Urothelium cell line (cell line): ENCODE results near the gene ALOXE3.

Experiments
- DNase-seq: peaks from one replicate; pipeline ENCODE4 v3.0.0; 2011; ENCODE audit warnings: low spot score, mixed read lengths
- FAIRE-seq: peaks from 2 replicates; lab custom pipeline; 2011; peaks lifted over from hg19 to GRCh38; lab: Jason Lieb, UNC

Gene ALOXE3

GRCh38 chr17:8117980-8118768, at the start of gene ALOXE3:
TSS of gene ALOXE3 (minus strand) at chr17:8118514. CDS start at chr17:8117990, 524 bp downstream.
- DNase-seq (peak; percentile 68), FAIRE-seq (no peak)

DNA sequence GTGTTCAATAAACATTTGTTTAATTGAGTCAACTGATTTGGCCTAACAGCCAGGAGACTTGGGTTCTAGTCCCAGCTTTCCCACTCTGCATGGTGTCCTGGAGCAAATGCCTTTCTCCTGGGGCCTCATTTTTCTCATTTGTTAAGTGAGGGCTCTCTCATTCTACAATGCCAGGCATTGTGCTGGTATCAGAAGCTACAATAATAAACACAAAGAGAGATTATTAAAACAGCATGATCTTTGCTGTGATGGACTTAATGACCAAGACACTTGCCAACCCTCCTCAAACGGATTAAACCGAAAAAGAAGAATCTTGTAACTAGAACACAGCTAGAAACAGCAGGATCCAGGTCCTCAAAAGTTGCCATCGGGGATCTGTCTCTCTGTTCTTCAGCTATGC, 49.2 kb upstream of the ALOXE3 start:
- DNase-seq (no peak), FAIRE-seq (no peak)

GRCh38 chr17:8166731-8167130, 48.4 kb upstream of the ALOXE3 start:
- no peak for DNase-seq
- FAIRE-seq: no peak

- no peak for DNase-seq
- no peak for FAIRE-seq
These were observed 46.5 kb upstream of the ALOXE3 start for GRCh38 chr17:8164815-8165131.

GRCh38 chr17:8163978-8164814, 45.9 kb upstream of the ALOXE3 start:
- DNase-seq: no peak
- FAIRE-seq: no peak

- DNase-seq (no peak), FAIRE-seq (no peak)
These were observed 45.0 kb upstream of the ALOXE3 start for GRCh38 chr17:8162997-8163977.

DNA sequence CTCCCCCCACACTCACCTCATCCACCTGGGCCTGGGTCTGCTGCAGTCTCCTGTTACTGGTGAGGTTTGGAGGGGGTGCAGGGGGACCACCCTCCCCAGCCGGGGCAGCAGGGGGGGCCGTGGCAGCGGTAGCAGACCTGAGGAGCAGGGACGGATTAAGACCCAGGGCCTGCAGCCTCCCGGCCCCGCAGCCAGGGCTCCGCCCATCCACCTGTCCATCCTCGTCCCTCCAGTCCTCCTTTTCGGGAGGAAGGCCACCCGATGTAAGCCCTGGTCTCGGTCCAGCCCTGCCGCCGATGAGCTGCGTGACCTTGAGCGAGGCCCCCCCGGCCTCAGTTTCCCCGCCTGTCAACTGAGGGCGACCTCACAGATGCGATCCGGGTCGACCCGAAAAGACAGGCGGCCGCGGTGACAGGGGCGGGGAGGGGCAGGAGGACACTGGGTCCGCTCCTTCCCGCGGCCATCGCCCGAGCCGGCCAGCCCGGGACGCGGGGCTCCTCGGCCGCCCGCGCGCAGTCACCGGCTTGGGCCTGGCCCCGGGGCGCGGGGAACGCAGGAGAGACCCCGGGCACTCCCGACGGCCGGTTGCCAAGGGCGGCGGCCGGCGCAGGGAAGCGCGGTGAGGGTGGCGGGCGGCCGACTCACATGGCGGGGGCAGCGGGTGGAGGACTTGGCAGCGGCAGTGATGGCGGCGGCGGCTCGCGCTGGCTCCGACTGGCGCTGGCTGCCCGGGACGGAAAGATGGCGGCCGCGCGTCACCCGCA, 44.1 kb upstream of the ALOXE3 start, which contains the start of gene VAMP2:
VAMP2 (minus strand) TSS at position 716 of the 764 bp plus-strand sequence; CDS start at position 647, 69 bp downstream.
- DNase-seq (peak; percentile 61), FAIRE-seq (no peak)

- DNase-seq (no peak), FAIRE-seq (no peak)
These were observed 43.2 kb upstream of the ALOXE3 start for GRCh38 chr17:8161289-8162232.

DNA sequence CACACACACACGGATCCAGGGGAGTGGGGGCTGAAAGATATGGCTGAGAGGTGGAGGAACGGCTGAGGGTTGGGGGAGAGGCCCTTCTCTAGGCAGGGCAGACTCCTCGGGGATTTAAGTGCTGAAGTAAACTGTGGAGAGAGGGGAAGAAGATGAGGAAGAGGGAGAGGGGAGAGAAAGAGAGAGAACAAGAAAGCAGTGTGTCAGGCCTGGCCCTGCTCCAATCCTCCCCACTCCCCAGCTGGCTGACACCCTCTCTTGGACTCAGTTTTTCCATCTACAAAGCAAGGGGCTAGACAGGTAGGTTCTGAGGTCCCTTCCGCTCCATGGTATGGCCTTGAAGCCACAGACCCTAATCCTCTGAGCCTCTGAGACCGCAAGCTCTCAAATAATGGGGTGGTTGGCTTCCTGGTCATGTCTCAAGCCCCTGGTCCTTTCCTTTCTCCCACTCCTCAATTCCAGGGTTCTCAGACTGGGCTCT, 42.5 kb upstream of the ALOXE3 start:
- FAIRE-seq (no peak), DNase-seq (no peak)

GRCh38 chr17:8160224-8160577, 41.9 kb upstream of the ALOXE3 start:
- DNase-seq: no peak
- FAIRE-seq: no peak

DNA sequence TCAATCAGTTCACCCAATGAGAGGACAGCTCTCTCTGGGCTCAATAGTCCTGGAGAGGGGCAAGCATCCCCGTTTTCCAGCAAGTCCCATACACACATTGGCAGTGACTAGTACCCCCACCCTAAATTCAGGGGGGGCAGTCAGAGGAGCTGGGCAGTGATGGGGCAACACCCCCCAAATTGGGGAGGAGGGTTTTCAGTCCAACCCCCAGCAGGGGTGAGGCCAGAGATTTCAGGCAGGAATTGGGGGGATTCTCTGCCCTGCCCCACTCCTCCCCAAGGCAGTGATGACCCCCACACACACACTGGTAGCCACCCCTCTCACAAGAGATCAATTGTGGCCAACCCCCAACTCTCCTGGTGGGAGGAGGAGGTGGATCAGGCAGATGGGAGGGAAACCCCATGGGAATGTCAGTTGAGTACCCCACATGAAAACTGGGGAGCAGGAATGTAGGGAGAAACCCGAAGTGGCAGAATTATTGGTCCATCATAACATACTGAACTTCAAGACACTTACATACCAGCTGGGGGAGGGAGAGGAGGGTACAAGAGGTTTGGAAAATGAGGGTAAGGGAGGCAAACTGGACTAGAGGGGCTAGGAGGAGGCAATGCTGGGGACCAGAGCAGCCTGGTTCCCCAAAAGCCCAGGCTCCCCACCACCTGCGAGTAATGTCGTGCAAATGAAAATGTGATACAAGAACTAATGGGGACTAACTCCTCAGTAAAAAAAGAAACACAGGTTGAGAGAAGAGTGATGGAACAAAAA, 41.3 kb upstream of the ALOXE3 start:
- FAIRE-seq (no peak), DNase-seq (no peak)

GRCh38 chr17:8159032-8159400, 40.7 kb upstream of the ALOXE3 start:
- DNase-seq: no peak
- no peak for FAIRE-seq

GRCh38 chr17:8158267-8159031, 40.1 kb upstream of the ALOXE3 start:
- DNase-seq: peak; percentile 58
- no peak for FAIRE-seq

DNA sequence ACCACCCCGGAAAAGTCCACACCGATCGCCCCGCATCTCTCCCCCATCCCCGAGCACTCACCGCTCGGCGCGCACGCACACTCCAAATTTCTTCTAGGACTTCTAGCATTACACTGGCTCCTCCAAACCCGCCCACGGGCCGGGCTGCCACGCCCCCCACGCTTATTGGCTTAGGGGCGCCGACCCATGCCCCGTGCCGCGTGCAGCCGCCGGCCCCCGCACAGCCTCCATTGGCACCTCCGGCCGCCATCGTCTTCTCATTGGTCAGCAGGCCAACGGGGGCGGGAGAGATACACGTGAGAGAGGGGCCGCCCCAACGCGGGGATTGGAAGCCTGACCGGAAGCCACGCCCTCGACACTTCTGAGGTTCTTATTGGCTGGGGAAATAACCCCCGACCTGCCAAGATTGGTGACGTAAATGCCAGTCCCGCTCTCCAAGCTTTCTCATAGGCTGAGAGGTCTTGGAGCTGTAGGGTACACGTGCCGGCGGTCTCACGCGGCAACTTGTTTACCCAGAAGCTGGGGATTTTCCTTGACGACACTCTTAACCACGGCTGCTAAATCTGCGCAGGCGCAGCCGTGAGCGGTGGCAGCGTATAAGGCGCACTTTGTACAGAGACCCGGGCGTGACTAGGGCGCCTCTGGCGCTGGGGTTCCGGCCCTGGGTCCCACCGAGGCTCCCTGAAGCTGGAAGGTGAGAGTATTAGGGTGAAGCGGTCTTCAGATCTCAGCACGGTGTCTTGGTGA, 38.1 kb upstream of the ALOXE3 start:
- DNase-seq (peak; percentile 92), FAIRE-seq (peak; percentile 83)

DNA sequence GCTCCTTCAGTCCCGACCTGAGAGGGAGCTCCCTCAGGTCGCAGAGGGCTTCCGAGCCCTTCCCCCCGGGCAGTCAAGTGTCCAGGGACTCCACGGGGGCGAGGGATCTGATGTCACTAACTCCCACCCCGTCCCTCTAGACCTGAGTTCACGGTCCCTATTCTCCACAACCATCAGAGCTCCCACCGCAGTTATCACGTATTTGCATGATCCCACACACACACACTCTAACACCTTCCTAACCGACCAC, 37.6 kb upstream of the ALOXE3 start:
- DNase-seq (no peak), FAIRE-seq (no peak)

GRCh38 chr17:8155231-8155995, 37.1 kb upstream of the ALOXE3 start:
- DNase-seq: no peak
- FAIRE-seq: no peak
